ENCODE results near the gene SDF2L1.
"Not testable (repeated sequence)": the region's sequence is repeated elsewhere in the genome, so short reads cannot be mapped to it uniquely, and the experiment has no call there.

SDF2L1 gene

GRCh38 chr22:21688706-21689381 is 46.7 kb downstream of the SDF2L1 start:
- no peak for TF ChIP-seq CTCF (IDR thresholded peaks at IDR 0.05; ENCODE audit: extremely low read depth, missing control alignments)
- DNase-seq (ENCODE audit: low spot score), result peak; percentile 53

GRCh38 chr22:21690401-21690801 is 48.3 kb downstream of the SDF2L1 start:
- DNase-seq (ENCODE audit: low spot score), result peak; percentile 79
- no peak for TF ChIP-seq CTCF (IDR thresholded peaks at IDR 0.05; ENCODE audit: extremely low read depth, missing control alignments)

GRCh38 chr22:21691816-21692215 is 49.7 kb downstream of the SDF2L1 start:
- no peak for TF ChIP-seq CTCF (IDR thresholded peaks at IDR 0.05; ENCODE audit: extremely low read depth, missing control alignments)
- DNase-seq (ENCODE audit: low spot score), result no peak

- not testable (repeated sequence) for DNase-seq (ENCODE audit: low spot score)
These were observed 50.8 kb downstream of the SDF2L1 start for GRCh38 chr22:21692856-21693255.

- TF ChIP-seq CTCF (IDR thresholded peaks at IDR 0.05; ENCODE audit: extremely low read depth, missing control alignments), result no peak
- DNase-seq (ENCODE audit: low spot score), result no peak
These were observed 51.4 kb downstream of the SDF2L1 start for GRCh38 chr22:21693333-21693998.

All from GM20000 (cell line).